GM18505 (cell line): Measurements from ENCODE around the gene AP1B1.

Experiments used
- ATAC-seq: cut with Tn5 transposase; IDR thresholded peaks from one replicate; pipeline ENCODE4 v1.9.1; 2021; ENCODE audit not compliant: unreplicated experiment
- POLR2A ChIP-seq: IDR thresholded peaks from 4 replicates; pipeline ENCODE4 v1.6.1; 2011; ENCODE audit warnings: borderline replicate concordance; ENCODE audit not compliant: insufficient read depth, insufficient read length; ENCODE audit errors: extremely low read depth

AP1B1 gene

DNA sequence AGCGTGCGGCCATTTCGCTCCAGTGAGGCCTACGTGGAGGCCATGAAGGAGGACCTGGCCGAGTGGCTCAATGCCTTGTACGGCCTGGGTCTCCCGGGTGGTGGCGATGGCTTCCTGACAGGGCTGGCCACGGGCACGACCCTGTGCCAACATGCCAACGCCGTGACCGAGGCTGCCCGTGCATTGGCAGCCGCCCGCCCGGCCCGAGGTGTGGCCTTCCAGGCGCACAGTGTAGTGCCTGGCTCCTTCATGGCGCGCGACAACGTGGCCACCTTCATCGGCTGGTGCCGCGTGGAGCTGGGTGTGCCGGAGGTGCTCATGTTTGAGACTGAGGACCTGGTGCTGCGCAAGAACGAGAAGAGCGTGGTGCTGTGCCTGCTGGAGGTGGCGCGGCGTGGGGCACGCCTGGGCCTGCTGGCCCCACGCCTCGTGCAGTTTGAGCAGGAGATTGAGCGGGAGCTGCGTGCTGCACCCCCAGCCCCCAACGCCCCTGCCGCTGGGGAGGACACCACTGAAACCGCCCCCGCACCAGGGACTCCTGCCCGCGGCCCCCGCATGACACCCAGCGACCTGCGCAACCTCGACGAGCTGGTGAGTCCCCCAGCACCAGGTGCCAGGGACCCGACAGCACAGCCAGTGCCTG is 80.1 kb downstream of the AP1B1 start:
- ATAC-seq = no peak
- TF ChIP-seq POLR2A = no peak

DNA sequence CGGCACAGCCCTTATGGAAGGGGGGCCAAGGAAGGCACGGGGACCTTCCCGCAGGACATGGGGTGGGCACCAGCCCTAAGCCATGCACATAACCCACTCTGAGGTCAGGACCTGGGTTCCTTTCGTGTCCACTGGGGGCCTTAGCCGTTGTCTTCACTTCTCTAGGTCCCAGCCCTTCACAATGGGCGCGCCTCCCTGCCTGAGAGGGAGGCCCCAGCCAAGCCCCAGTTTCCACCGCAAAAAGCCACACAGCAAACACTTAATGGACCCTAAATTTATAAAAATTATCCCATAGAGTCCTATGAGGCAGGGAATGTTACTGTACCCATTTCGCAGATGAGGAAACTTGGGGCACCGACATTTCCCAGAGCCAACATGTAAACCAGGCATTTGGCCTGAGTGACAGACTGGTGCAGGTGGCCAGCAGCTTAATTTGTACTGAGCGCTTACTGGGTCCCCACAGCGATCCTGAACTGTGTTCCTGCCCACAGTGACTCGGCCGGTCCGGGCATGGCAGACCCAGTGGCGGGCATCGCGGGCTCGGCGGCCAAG is 80.7 kb downstream of the AP1B1 start:
- ATAC-seq = no peak
- TF ChIP-seq POLR2A = no peak

DNA sequence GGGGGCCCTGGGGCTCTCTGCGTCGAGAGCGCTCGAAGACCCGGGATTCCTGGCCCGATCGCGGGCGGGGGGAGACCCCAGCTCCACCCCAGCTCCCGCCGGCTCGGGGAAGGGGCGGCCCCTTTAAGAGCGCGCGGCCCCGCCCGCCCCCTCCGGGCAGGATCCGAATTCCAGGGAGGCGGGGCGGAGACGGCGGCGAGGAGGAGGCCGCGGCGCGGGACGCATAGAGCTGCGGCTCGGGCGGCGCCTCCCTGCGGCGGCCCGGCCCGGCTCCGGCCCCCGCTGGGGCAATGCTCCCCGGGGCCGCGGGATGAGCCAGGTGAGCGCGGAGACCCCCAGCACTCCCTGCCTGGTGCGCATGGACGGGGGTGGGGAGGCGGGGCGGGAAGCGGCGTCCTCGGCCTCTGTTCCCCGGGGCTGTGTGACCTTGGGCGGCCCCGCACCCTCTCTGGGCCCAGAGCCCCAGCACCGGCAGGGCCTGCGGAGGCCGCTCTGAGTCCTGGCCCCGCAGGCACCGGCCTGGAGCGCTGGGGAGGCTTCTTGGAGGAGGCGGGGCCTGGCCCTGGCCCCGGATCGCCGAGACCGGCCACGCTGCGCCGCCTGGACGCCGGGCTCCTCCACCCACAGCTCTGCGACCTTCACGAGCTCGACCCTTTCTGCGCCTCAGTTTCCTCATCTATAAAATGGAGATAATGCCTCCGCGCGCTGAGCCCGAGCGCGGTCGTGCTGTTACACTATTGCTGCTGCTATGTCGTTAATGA is 81.4 kb downstream of the AP1B1 start:
- TF ChIP-seq POLR2A = no peak
- no peak for ATAC-seq

DNA sequence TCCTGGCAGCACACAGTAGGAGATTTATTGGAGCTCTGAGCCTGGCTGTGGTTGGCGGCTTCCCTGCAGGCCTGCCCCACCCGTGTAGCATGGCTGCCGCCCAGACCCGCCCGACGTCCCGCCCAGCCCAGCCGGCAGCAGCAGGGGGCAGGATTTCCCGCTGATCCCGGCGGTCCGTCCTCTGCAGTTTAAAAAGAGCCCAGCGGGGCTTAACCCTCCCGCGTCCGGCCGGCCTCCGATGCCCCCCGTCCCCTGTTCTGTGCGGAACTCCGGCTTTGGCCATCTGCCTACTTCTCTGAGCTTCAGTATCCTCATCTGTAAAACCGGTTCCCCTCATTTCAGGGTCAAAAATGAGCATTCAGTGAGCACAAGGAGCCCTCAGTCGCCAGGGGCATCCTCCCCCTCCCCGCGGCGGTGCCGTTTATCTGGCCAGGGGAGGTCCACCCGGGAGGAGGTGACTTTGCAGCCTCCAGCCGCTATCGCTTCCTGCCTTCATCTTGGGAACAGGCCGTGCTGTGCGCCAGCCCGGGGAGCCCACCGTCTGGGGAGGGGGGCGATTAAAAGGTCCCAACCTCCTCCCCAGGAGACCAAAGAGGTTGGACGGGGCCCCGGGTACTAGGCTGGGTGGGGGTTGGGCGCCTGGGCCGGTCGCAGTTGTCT is 82.1 kb downstream of the AP1B1 start, which contains the start of gene GAS2L1:
TSS of gene GAS2L1 (plus strand) at position 476 of the 660 bp plus-strand sequence. CDS start 1,456 bp downstream, outside the sequence.
- no peak for ATAC-seq
- TF ChIP-seq POLR2A = no peak

DNA sequence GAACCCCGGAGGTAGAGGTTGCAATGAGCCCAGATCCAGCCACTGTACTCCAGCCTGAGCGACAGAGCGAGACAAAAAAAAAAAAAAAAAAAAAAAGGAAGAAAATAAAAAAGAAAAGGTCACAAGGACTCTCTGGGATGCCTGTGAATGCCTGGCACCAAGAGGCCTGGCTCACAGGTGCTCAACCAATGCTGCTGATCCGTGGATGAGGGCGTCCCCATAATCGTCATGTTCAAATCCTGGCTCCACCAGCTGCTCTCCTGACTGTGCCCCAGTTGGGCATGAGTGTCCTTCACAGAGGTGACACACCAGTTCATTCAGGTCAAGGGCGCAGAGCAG is 82.6 kb downstream of the AP1B1 start:
- no peak for ATAC-seq
- no peak for TF ChIP-seq POLR2A

DNA sequence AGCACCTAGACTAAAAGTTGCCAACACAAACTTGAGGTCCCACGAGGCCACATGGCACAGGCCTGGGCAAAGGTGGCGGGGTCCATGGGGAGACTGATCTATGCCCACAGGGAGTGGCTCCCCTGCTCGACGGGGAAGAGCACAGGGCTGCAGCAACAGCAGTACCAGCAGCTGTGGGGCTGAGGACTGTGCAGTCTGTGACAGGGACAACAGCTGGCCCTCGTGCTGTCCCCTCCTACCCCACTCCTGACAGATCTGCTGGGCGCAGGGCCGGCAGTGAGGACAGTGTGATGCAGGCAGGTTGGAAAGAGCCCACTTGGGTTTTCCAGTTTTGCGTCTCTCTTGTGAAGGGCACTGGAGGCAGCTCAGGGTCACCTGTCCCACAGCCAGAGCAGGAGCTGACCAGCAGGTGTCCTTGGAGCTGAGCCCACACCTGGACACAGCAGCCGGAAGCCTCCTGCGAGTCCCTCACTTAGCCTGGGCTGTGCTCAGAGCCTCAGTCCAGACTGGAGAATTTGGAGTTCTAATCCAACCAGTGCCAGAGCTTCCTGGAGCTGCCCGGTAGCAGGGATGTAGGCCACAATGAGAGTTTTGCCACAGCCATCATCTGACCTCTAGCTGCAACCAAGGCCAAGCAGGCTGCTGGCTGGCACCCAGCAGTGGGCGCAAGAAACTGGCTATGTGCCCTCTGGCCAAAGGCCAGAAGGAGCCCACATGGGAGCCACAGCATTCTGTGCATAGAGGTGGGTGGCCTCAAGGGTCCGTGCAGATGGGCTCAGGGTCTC is 85.5 kb downstream of the AP1B1 start:
- ATAC-seq = no peak
- TF ChIP-seq POLR2A = no peak

DNA sequence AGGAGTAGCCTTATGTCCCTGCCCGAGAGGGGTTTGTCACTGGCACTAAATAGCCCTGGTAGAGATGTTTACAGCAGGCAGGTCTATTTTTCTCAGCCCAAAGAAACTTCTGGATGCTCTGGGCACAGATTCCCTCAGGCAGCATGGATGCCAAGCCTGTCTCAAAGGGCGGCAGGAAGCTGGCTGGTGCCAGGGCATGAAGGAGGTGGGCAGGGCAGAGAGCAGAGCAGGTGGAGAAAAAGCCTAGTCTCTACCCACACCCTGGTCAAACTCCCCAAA is 86.0 kb downstream of the AP1B1 start:
- TF ChIP-seq POLR2A = no peak
- ATAC-seq = no peak

DNA sequence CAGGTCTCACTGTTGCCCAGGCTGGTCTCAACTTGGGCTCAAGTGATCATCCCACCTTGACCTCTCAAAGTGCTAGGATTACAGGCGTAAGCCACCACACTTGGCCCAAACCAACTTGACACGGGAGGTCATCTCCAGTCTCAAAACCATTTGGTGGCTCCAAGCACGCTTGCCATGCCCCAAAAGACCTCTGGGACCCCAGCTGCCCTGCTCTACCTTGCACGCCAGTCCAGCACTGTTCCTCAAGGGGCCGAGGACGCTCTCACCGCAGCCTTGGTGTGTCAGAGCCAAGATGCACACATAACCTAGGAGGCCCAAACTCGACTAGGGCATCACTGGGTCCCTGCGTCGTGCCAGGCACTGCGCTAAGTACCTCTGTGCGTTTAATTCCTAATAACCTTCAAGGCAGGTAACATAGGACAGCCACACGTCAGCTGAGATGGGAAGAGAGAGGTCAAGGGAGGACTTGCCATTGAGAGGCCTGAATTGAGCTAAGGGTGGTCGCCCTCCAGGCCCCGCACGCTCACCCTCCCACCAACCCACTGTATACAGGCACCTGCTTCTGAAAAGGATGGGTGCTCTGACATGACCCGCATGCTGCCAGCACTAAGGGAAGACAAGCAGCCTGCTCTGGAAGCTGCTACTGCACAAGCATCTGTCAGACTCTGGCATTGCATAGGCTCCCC is 86.5 kb downstream of the AP1B1 start:
- ATAC-seq = no peak

DNA sequence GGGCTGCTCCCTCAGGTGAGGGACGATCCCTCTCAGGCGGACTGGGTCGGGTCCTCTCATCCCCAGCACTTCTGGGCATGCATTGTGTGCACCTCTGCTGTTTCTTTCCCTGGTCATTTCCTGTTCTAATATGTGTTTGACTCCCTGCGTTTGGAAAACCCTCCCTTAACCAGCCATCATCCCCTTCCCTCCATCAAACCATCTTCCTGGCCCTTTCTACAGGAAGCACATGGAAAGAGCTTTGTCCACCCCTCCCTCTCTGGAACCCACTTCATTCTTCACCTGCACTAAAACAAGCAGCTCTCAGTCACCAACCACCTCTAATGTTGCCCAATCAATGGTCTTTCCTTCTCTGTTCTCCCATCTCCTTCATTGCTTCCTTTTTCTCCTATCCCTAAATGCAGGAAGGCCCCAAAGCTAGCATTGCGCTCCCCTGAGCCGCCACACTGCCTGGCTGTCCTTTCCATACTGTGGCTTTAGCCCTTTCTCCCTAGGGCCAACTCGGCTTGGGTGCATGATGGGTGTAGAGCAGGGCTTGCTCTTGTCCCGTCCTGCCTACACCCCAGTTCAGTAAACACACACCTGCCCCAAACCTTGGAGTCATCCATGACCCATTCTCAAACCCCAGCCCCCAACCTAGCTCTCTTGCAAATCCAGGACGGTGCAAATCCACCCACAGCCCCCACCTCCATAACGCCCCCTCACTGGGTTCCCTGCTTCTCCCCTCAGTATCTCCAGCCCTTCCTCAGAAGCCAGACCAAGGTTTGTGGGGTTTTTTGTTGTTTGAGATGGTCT is 87.4 kb downstream of the AP1B1 start:
- ATAC-seq = no peak
- no peak for TF ChIP-seq POLR2A

More for the DNA sequence above, 86.5 kb downstream of the AP1B1 start:
- TF ChIP-seq POLR2A = no peak

DNA sequence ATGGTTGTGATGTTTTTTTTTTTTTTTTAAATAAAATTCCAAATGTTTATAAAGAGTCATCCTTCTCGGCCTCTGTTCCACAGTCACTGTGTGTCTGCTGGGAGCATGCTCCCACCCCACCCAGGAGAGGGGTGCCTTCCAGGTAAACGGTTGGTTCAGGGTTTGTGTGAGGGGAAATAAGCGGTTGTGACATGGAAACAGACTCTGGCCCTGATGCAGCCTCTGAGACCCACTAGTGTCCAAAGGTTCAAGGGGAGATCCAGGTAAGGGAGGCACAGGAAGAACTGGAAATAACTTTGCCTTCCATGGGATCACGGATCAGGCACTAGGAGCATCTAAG is 87.9 kb downstream of the AP1B1 start:
- no peak for TF ChIP-seq POLR2A
- ATAC-seq = no peak

DNA sequence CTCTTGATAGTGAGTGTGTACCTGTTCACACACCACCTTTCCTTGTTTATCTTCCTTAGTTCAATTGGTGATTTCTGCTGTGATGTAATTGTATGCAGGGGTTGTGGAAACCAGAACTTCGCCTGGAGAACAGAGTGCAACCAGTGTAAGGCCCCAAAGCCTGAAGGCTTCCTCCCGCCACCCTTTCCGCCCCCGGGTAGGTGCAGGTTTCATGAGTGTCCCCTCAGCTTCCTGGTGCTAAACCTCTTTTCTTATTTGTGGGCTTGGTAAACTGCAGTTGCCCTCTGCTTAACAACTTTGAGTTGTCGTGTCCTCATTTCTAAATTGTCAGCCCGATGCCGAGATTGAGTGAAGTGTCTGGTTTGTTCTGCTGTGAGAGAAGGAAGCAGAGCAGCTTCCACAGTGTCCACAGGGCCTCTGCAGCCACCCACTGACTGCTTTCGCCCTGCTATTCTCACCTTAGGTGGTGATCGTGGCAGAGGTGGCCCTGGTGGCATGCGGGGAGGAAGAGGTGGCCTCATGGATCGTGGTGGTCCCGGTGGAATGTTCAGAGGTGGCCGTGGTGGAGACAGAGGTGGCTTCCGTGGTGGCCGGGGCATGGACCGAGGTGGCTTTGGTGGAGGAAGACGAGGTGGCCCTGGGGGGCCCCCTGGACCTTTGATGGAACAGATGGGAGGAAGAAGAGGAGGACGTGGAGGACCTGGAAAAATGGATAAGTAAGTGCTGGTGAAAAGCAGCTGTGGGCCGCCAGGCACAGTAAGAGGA is 89.1 kb downstream of the AP1B1 start:
- ATAC-seq = no peak
- TF ChIP-seq POLR2A = no peak
